NCI-H1105 (cell line): ENCODE results near the gene PLPP7.
"Not testable (repeated sequence)": the region's sequence is repeated elsewhere in the genome, so short reads cannot be mapped to it uniquely, and the experiment has no call there.

Source experiments
- DNase-seq: peaks from one replicate; lab custom pipeline; 2025; lab: John Stamatoyannopoulos, UW

Gene PLPP7

DNA sequence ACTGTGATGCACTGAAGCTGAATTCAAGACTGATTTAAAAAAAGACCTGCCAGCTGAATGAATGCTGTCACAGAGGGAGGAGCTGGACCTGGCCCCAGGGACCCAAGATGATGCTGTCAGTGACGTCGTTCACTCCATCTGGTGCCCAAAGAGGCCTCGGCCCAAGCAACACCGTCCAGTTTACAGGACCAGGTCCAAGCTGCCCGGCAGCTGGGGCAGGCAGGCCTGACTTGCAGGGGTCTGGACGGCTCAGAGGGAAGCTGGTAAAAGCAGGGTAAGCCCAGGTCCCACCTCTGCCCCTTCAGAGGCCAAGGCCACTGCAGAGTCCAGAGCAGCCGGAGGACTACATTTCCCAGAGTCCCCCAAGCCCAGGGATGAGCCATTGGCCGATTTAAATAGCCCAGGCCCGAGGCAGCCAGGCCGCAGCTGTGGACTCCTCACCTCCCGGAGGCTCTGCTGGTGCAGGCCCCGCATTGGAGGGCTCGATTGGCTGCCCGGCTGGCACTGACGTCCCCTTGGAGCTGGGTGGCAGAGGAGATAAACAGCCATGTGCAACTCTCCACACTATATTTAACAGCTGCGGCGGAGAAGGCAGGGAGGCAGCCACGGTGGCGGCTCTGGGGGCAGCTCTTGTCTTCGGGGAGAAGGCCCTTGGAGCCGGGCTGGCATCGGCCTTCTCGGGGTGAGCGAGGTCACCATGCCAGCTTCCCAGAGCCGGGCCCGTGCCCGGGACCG lies at the start of gene PLPP7:
Gene PLPP7 (plus strand): TSS at position 423 of the 735 bp plus-strand sequence. CDS start 275 bp downstream, at position 698.
- no peak for DNase-seq

DNA sequence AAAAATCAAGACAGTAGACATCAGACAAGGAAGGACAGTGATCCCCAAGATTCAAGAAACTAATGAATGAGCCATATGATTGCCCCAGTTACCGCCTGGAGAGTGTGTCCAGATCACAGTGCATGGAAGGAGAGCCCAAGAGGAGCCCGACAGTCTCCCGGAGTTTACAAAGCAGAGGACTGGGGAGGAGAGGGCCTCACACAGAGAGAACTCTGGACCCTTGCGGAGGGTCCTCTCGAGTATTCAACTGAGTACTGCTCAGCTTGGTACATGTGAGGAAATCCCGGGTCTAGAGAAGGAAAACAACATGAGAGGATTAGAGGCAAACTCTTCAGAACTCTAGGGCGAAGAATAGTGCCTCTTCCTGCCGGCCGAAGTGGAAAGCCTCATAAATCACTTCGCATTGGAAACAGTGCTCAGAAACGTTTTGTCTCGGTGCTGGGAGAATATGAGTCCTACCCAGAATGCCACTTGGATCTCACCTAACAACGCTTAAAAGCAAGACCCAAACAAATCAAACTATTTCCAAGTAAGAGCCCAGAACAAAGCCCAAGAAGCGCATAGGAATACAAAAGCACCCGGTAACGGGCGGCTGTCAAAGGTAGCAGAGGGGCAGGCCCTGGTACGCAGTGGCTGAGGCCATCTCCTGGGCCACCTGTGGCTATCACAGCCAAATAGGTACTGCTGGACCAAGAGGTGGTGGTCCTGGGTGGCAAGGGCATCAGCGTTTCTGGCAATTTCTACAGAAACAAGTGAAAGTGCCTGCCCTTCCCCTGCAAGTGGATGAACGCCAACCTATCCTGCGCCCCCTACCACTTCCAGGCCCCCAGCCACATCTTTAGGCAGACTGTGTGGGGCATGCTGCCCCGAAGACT lies 49.2 kb upstream of the PLPP7 start:
- no peak for DNase-seq

DNA sequence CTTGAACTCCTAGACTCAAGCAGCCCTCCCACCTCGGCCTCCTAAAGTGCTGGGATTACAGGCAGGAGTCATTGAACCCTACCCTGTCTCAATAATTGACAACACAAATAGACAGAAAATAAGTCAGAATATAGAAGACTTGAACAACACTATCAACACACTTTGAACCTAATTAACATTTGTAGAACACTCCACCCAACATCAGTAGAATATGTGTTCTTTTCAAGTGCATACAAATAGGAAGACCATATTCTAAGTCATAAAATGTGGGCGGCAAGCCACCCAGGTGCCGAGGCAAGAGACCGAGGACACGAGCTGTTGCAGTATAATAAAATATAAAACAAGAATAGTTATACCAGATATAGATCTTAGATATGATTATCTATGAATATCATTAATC lies 45.2 kb upstream of the PLPP7 start:
- not testable (repeated sequence) for DNase-seq

DNA sequence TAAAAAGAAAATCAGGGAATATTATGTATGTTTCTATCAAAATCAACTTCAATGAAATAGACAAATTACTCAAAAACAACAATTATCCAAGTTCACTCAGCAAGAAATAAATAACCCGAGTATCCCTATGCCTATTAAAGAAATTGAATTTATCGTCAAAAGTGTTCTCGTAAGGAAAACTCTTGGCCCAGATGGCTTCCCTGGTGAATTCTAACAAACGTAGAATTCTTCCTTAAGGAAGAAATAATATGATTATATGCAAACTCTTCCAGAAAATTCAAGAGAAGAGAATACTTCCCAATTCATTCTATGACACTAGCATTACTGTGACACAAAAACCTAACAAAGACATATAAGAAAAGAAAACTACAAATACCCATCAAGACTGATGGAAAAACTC lies 42.9 kb upstream of the PLPP7 start:
- no peak for DNase-seq

DNA sequence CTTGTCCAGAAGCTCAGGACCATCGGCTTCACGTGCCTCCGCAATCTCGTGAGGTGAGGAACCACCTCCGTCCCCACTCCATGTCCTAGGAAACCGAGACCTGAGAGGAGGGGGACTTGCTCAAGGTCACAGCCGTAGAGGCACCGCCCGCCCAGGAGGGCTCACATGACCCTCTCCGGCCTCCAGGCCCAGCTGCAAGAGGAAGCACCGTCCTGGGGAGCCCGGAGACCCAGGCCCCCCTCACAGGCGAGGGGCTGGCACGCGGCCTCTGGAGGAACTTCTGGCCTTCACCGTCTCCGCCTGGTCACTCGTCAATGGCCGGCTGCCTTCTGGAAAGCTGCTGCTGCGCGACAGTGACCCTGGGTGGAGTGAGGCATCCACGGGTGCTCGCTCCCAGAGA lies 37.4 kb upstream of the PLPP7 start:
- DNase-seq = no peak

DNA sequence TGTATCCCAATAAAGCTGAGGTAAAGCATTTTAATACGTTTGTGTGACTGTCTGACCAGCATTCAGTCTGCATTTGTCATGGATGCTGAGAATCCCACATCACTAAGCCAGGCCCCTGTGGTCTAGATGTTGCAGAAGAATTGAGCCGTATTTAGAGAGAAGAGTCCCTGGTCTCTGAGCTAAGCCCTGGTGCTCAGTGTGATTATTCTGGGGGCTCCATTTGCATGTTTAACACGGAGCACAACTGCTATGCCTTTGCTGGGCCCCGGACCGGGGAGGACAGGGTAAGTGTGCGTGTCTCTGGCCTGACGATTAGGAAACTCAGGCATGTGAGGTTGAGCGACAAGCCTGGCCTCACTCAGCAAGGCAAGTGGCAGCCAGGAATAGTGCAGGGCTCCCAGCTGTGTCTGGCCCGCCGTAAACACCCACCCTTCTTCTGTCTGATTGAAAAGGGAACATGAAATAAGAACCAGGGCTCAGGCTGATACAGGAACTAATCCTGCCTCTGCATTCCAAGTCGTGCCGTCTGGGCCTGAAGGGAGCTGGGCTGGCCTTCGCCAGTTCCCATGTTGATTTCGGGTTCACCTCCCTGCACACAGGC lies 35.5 kb upstream of the PLPP7 start:
- DNase-seq = no peak

- DNase-seq = no peak
Measured at GRCh38 chr9:131254626-131255025, 34.9 kb upstream of the PLPP7 start.

GRCh38 chr9:131255676-131256197 lies 33.8 kb upstream of the PLPP7 start:
- no peak for DNase-seq

DNA sequence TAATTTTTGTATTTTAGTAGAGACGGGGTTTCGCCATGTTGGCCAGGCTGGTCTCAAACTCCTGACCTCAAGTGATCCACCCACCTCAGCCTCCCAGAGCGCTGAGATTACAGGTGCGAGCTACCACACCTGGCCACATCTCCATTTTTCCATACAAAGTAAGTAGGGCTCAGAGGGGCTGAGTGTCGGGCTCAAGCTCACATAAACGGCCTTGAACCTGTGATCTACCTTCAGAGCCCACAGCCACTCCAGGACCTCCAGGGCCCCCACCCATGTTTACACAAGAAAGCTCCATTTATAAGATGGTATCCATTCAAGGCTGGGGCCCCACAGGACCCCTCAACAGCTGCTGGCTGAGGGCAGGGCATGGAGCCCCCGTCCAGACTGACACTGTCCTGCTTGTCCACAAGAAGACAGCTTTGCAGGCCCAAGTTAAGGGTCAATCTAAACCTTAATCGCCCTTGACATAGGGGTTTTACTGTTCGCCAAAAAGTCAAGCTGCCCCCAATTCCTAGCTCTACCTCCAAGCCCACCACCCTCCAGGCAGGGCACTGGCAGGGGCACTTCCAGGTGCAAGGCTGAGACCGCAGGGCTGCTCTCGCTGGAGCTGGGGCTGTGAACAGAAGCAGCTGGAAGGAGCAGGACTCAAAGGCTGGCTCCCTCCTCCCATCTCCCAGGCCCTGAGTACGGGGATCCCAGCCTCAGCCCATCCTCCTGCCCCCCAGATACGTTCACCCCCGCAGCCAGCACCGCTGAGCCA lies 32.1 kb upstream of the PLPP7 start:
- no peak for DNase-seq

DNA sequence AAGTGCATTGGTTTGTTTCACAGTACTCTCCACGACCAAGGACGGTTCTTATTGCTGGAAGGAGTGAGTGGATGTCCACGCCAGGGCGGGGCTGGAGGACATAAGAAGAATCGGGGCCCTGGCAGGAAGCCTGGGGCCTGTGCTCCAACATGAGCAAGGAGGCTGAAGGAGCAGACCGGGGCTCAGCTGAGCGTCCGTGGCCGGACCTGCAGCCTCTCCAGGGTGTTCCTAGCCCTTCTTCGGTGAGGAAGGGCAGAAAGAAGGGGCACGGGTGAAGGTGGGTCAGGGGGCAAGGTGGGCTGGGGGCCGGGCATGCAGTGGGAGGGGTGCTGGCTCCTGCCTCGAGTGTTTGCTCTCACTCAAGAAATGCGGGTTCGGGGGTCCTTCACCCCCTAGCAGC lies 31.3 kb upstream of the PLPP7 start:
- no peak for DNase-seq

DNA sequence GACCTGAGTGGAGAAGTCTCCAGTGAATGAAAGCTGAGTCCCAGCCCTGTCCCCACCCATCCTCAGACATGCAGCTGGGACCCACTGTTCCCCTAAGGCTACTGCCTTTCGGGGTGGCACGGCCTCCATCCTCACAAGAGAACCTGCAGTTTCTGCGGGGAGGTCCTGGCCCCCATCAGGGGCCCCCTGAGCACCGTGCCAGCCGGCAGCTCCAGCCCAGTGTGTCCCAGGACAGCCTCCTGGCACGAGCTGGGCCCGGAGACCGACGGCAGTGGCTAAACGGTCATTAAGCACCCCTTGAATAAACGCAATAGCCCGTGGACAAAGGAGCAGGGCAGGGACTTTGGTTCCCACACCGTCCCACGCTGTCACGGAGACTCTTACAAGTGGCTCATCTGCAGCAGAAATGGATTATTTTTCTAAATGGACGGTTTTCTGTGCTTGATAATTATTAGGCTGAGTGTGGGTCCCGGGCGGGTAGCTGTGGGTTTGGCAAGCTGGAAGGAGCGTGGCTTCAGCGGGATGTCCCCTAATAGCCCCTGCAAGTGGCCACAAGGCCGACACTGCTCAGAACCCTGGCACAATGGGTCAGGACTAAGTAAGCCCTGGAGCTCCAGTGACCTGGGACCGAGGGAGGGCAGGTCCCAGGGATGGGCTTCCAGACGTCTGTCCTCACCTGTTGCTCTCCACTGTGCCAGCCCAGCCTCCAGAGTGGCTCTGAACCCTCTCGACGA lies 30.7 kb upstream of the PLPP7 start:
- DNase-seq = no peak

DNA sequence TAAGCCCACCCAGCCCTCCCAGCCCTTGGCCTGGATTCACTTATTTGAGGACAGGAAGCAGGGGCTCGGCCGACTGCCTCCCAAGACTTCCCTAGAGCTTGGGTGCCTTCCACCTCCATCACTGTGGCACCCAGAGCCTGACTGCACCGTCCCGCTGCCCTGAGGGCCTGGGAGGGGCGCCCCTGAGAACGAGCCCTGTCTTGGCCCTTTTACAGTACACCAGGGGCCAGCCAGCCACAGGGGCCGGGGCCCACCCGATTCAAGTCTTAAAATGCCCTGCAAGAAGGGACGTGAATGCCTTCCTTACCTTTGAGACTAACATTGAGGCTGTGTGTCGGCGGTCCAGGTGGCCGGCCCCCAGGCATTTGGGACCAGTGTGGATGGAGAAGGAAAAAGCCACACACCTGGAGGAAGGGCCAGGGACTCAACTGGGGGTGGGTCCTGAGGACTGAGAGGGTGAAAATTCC lies 30.1 kb upstream of the PLPP7 start:
- DNase-seq = no peak

- no peak for DNase-seq
Measured at GRCh38 chr9:131259916-131260597, 29.5 kb upstream of the PLPP7 start.

- DNase-seq = no peak
Measured at GRCh38 chr9:131260751-131261452, 28.6 kb upstream of the PLPP7 start.

GRCh38 chr9:131262327-131263032 lies 27.0 kb upstream of the PLPP7 start:
- no peak for DNase-seq

DNA sequence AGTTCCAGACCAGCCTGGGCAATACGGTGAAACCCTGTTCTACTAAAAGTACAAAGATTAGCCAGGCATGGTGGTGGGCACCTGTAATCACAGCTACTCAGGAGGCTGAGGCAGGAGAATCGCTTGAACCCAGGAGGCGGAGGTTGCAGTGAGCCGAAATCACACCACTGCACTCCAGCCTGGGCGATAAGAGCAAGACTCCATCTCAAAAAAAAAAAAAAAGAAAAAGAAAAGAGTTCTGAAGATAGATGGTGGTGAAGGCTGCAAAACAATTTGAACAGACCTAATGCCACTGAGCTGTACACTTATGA lies 26.5 kb upstream of the PLPP7 start:
- not testable (repeated sequence) for DNase-seq

DNA sequence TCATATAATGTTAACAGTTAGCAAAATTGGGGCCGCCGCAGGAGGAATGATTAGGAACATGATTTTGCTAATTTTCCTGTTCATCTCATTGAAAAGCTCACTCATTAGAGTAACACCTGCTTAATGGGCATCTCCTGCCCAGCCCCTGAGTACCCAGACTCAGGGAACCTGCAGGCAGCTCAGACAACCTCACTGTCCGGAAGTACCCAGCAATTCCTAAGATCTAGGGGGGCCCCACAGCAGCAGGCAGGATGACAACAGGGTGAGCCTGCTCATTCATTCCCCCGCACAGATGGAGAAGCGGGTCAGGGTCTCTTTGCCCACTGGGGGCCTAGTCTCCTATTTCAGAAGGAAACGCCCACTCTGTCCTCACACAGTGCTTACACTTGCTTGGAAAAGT lies 25.8 kb upstream of the PLPP7 start:
- DNase-seq = no peak

DNA sequence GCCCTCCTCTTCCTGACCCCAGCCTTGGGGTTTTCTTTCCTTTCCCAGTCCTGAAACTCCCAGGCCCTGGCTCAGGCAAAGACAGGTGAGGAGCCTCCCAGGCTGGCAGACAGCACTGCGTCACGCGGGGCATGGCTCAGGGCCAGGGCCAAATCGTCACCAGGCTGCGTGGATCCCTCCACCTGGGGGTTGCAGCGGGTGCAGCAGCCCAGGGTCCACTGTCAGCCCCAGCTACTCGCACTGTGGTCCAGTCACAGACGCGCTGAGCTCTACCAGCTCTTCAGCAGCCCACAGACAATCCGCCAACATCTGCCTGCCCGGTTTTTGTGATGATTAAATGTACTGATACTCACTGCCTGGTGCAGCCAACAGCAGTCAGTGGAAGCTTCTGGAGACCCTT lies 25.3 kb upstream of the PLPP7 start:
- no peak for DNase-seq
